PC-3 (cell line): ENCODE measurements around the gene SNF8. TPM values are rescaled to one million over a fixed set of nuclear protein-coding genes. Genes with fewer than 3 reads are reported as not detected.

Experiments
- ATAC-seq: fragments of 200-7000 bp; cut with Tn5 transposase; 2 replicates; pipeline ENCODE4 v1.9.1; 2020; ENCODE audit warnings: mild to moderate bottlenecking, moderate library complexity
- BruUV-seq: library from RNA; stranded (reverse); fragments of 400-500 nt; replicated peaks from 2 replicates; lab custom pipeline; 2021; lab: Mats Ljungman, UMichigan
- CTCF ChIA-PET: fragments of 300-600 bp; sonication (Branson Sonifier 250); formaldehyde crosslinking; loops from one replicate; lab custom pipeline; 2022; ENCODE audit warnings: antibody characterized with exemption; lab: Charles Lee
- POLR2A ChIA-PET: fragments of 300-600 bp; sonication (Branson Sonifier 250); formaldehyde crosslinking; loops from one replicate; lab custom pipeline; 2022; ENCODE audit warnings: antibody characterized with exemption; ENCODE audit not compliant: unreplicated experiment; lab: Charles Lee
- DNase-seq: peaks from one replicate; pipeline ENCODE4 v3.0.0-alpha.2; 2015
- H2AFZ ChIP-seq: fragments of 300-600 bp; sonication (generic); 2 replicates; pipeline ENCODE4 v1.6.0; 2016; ENCODE audit warnings: antibody characterized with exemption, low read length
- H3F3A ChIP-seq: fragments of 300-600 bp; sonication (generic); one replicate; pipeline ENCODE4 v1.6.0; 2017; ENCODE audit warnings: antibody characterized with exemption, low read length, control low read depth, mild to moderate bottlenecking; ENCODE audit not compliant: unreplicated experiment
- H3K27ac ChIP-seq: fragments of 300-600 bp; sonication (generic); 2 replicates; pipeline ENCODE4 v1.5.1; 2016; ENCODE audit warnings: mild to moderate bottlenecking, low read length
- H3K27me3 ChIP-seq: fragments of 300-600 bp; sonication (generic); 2 replicates; pipeline ENCODE4 v1.6.1; 2016; ENCODE audit warnings: low read length, mixed read lengths
- H3K36me3 ChIP-seq: fragments of 300-600 bp; sonication (generic); 2 replicates; pipeline ENCODE4 v1.6.1; 2016; ENCODE audit warnings: low read depth, mixed run types, low read length, mixed read lengths
- H3K4me1 ChIP-seq: fragments of 300-600 bp; sonication (generic); 2 replicates; pipeline ENCODE4 v1.5.1; 2016; ENCODE audit warnings: low read length; ENCODE audit not compliant: insufficient read depth
- H3K4me2 ChIP-seq: fragments of 300-600 bp; sonication (generic); 2 replicates; pipeline ENCODE4 v1.6.0; 2016; ENCODE audit warnings: low read length
- H3K4me3 ChIP-seq: fragments of 300-600 bp; sonication (generic); 2 replicates; pipeline ENCODE4 v1.5.1; 2016; ENCODE audit warnings: mild to moderate bottlenecking, low read length, mixed read lengths
- H3K79me2 ChIP-seq: fragments of 300-600 bp; sonication (generic); 2 replicates; pipeline ENCODE4 v1.6.1; 2017; ENCODE audit warnings: low read length, mixed read lengths
- H3K9ac ChIP-seq: fragments of 300-600 bp; sonication (generic); 2 replicates; pipeline ENCODE4 v1.6.0; 2016; ENCODE audit warnings: mild to moderate bottlenecking, low read length
- H3K9me2 ChIP-seq: fragments of 300-600 bp; sonication (generic); replicated peaks from 2 replicates; pipeline ENCODE4 v1.6.1; 2016; ENCODE audit warnings: mixed run types, low read length, mixed read lengths
- H3K9me3 ChIP-seq: fragments of 300-600 bp; sonication (generic); 2 replicates; pipeline ENCODE4 v1.6.1; 2016; ENCODE audit warnings: low read length, mixed read lengths
- H4K20me1 ChIP-seq: fragments of 300-600 bp; sonication (generic); 2 replicates; pipeline ENCODE4 v1.6.1; 2016; ENCODE audit warnings: low read length, mixed read lengths
- EZH2 ChIP-seq: fragments of 300-600 bp; sonication (generic); IDR thresholded peaks from one replicate; pipeline ENCODE4 v1.6.1; 2017; ENCODE audit warnings: antibody characterized with exemption, mild to moderate bottlenecking, low read length; ENCODE audit not compliant: unreplicated experiment
- EZH2phosphoT487 ChIP-seq: fragments of 300-600 bp; sonication (generic); IDR thresholded peaks from 2 replicates; pipeline ENCODE4 v1.6.1; 2018; ENCODE audit warnings: mild to moderate bottlenecking, antibody characterized with exemption, low read length, borderline replicate concordance
- intact Hi-C: fragments of 100-400 bp; cut with micrococcal nuclease; formaldehyde crosslinking; loops from 2 replicates; pipeline ENCODE4 v1.9.0; 2023
- total RNA-seq: library from RNA; depleted of rRNA; stranded (reverse); fragments of >200 nt; gene quantifications from 2 replicates; pipeline ENCODE4 v1.2.3, GENCODE V29; 2014
- TF ChIP-seq, protein P1 (sequence below): fragments of 300-600 bp; sonication (generic); conservative IDR thresholded peaks from 2 replicates; pipeline ENCODE4 v1.5.1; 2017; ENCODE audit warnings: antibody characterized with exemption, low read depth, mild to moderate bottlenecking, low read length

SNF8 gene
- total RNA-seq, 1 experiment from 2014 or later = 278 TPM

GRCh38 chr17:48925991-48926342 lies 18.7 kb downstream of the SNF8 start:
- Histone ChIP-seq H3K79me2 (no peaks in the 10 kb centered on the region), H3K36me3 (peaks cover 87% of the 10 kb centered on the region), H3K27me3 (no peaks in the 10 kb centered on the region), H3K4me2 (no peak overlapping the region), H3K9ac (no peak overlapping the region), H2AFZ (no peak overlapping the region), H3K9me3 (no peaks in the 10 kb centered on the region), H4K20me1 (peaks cover 3% of the 10 kb centered on the region; the same call in 1 of the 2 replicates), H3K4me3 (no peak overlapping the region), H3K9me2 (no peaks in the 10 kb centered on the region), H3F3A (peaks cover 11% of the 10 kb centered on the region), H3K27ac (no peak overlapping the region), H3K4me1 (no peaks in the 10 kb centered on the region)
- ATAC-seq = no peak
- TF ChIP-seq EZH2 = no peak
- TF ChIP-seq, protein P1, sequence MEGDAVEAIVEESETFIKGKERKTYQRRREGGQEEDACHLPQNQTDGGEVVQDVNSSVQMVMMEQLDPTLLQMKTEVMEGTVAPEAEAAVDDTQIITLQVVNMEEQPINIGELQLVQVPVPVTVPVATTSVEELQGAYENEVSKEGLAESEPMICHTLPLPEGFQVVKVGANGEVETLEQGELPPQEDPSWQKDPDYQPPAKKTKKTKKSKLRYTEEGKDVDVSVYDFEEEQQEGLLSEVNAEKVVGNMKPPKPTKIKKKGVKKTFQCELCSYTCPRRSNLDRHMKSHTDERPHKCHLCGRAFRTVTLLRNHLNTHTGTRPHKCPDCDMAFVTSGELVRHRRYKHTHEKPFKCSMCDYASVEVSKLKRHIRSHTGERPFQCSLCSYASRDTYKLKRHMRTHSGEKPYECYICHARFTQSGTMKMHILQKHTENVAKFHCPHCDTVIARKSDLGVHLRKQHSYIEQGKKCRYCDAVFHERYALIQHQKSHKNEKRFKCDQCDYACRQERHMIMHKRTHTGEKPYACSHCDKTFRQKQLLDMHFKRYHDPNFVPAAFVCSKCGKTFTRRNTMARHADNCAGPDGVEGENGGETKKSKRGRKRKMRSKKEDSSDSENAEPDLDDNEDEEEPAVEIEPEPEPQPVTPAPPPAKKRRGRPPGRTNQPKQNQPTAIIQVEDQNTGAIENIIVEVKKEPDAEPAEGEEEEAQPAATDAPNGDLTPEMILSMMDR = no peak
- no peak for TF ChIP-seq EZH2phosphoT487
- BruUV-seq = no TSS peak
- DNase-seq = no peak
- intact Hi-C loops = no loop called here
- POLR2A ChIA-PET = no interaction called here
- CTCF ChIA-PET = no interaction called here

GRCh38 chr17:48925251-48925990 lies 19.2 kb downstream of the SNF8 start:
- Histone ChIP-seq H3K4me2 (no peak overlapping the region), H3K27me3 (no peaks in the 10 kb centered on the region), H3K9me2 (no peaks in the 10 kb centered on the region), H3K4me3 (no peak overlapping the region), H3F3A (peaks cover 8% of the 10 kb centered on the region), H2AFZ (no peak overlapping the region), H3K27ac (no peak overlapping the region), H3K36me3 (peaks cover 87% of the 10 kb centered on the region), H4K20me1 (peaks cover 3% of the 10 kb centered on the region; the same call in 1 of the 2 replicates), H3K9ac (no peak overlapping the region), H3K9me3 (no peaks in the 10 kb centered on the region), H3K79me2 (0 out of 2 replicates have a peak, but pooled peaks cover 4% of the 10 kb centered on the region), H3K4me1 (no peaks in the 10 kb centered on the region)
- no peak for ATAC-seq
- no peak for DNase-seq
- TF ChIP-seq EZH2 (no peak), EZH2phosphoT487 (no peak)
- TF ChIP-seq, protein P1 = no peak
- intact Hi-C loops = no loop called here
- ChIA-PET CTCF (no interaction called here), POLR2A (no interaction called here)
- BruUV-seq = no TSS peak
